T-helper 2 cell treated with Interferon-gamma antibody and Interleukin-4, amounts not matched to agents 5 μg/mL and 100 μg/mL, for 36 hours (primary cell): ENCODE measurements around the gene DTWD2.
"Not testable (repeated sequence)": the region's sequence is repeated elsewhere in the genome, so short reads cannot be mapped to it uniquely, and the experiment has no call there.

ENCODE experiments used
- DNase-seq: peaks from one replicate; pipeline ENCODE4 v3.0.0; 2021; ENCODE audit warnings: low spot score
- H3K27ac Mint-ChIP-seq: one replicate; pipeline ENCODE4 v1.8.0; 2021; ENCODE audit warnings: mild to moderate bottlenecking, mixed read lengths
- H3K27me3 Mint-ChIP-seq: one replicate; pipeline ENCODE4 v1.8.0; 2021; ENCODE audit warnings: low read depth, mixed read lengths
- H3K36me3 Mint-ChIP-seq: one replicate; pipeline ENCODE4 v1.8.0; 2021; ENCODE audit warnings: low read depth, mixed read lengths
- H3K4me1 Mint-ChIP-seq: one replicate; pipeline ENCODE4 v1.8.0; 2021; ENCODE audit warnings: low read depth, mixed read lengths
- H3K4me3 Mint-ChIP-seq: one replicate; pipeline ENCODE4 v1.8.0; 2022; ENCODE audit warnings: mild to moderate bottlenecking, moderate library complexity, mixed read lengths
- H3K9me3 Mint-ChIP-seq: one replicate; pipeline ENCODE4 v1.8.0; 2021; ENCODE audit warnings: mixed read lengths

DTWD2 gene

GRCh38 chr5:118905196-118905595 is 83.2 kb downstream of the DTWD2 start:
- Mint-ChIP-seq H3K4me3 (no peak overlapping the region), H3K27ac (no peak overlapping the region), H3K9me3 (no peaks in the 10 kb centered on the region), H3K4me1 (no peaks in the 10 kb centered on the region), H3K36me3 (no peaks in the 10 kb centered on the region), H3K27me3 (no peaks in the 10 kb centered on the region)
- no peak for DNase-seq

- no peaks in the 10 kb centered on the region for H3K36me3 Mint-ChIP-seq
- no peaks in the 10 kb centered on the region for H3K27me3 Mint-ChIP-seq
- H3K4me3 Mint-ChIP-seq, result no peak overlapping the region
- DNase-seq, result no peak
- no peaks in the 10 kb centered on the region for H3K4me1 Mint-ChIP-seq
- no peak overlapping the region for H3K27ac Mint-ChIP-seq
- no peaks in the 10 kb centered on the region for H3K9me3 Mint-ChIP-seq
Observed at GRCh38 chr5:118902656-118903438, 85.5 kb downstream of the DTWD2 start.

GRCh38 chr5:118894709-118895108 is 93.6 kb downstream of the DTWD2 start:
- Mint-ChIP-seq H3K9me3 (no peaks in the 10 kb centered on the region), H3K4me1 (no peaks in the 10 kb centered on the region), H3K4me3 (no peak overlapping the region), H3K36me3 (no peaks in the 10 kb centered on the region), H3K27ac (no peak overlapping the region), H3K27me3 (no peaks in the 10 kb centered on the region)
- DNase-seq, result no peak

- no peak for DNase-seq
- no peak overlapping the region for H3K4me3 Mint-ChIP-seq
- no peaks in the 10 kb centered on the region for H3K4me1 Mint-ChIP-seq
- H3K36me3 Mint-ChIP-seq, result no peaks in the 10 kb centered on the region
- no peaks in the 10 kb centered on the region for H3K9me3 Mint-ChIP-seq
- no peaks in the 10 kb centered on the region for H3K27me3 Mint-ChIP-seq
- no peak overlapping the region for H3K27ac Mint-ChIP-seq
Observed at GRCh38 chr5:118891252-118891651, 97.1 kb downstream of the DTWD2 start.

GRCh38 chr5:118889165-118889564 is 99.2 kb downstream of the DTWD2 start:
- no peaks in the 10 kb centered on the region for H3K4me1 Mint-ChIP-seq
- no peaks in the 10 kb centered on the region for H3K36me3 Mint-ChIP-seq
- no peak overlapping the region for H3K4me3 Mint-ChIP-seq
- no peaks in the 10 kb centered on the region for H3K9me3 Mint-ChIP-seq
- no peak for DNase-seq
- H3K27me3 Mint-ChIP-seq, result no peaks in the 10 kb centered on the region
- H3K27ac Mint-ChIP-seq, result no peak overlapping the region

GRCh38 chr5:118888556-118888955 is 99.8 kb downstream of the DTWD2 start:
- H3K36me3 Mint-ChIP-seq, result no peaks in the 10 kb centered on the region
- H3K27me3 Mint-ChIP-seq, result no peaks in the 10 kb centered on the region
- no peak overlapping the region for H3K27ac Mint-ChIP-seq
- DNase-seq, result no peak
- H3K4me1 Mint-ChIP-seq, result no peaks in the 10 kb centered on the region
- H3K9me3 Mint-ChIP-seq, result no peaks in the 10 kb centered on the region
- H3K4me3 Mint-ChIP-seq, result no peak overlapping the region

GRCh38 chr5:118883362-118883761 is 105.0 kb downstream of the DTWD2 start:
- Mint-ChIP-seq H3K36me3 (no peaks in the 10 kb centered on the region), H3K4me1 (no peaks in the 10 kb centered on the region), H3K27me3 (no peaks in the 10 kb centered on the region), H3K9me3 (no peaks in the 10 kb centered on the region), H3K4me3 (no peak overlapping the region), H3K27ac (no peak overlapping the region)
- DNase-seq, result no peak

GRCh38 chr5:118882666-118883065 is 105.7 kb downstream of the DTWD2 start:
- Mint-ChIP-seq H3K4me1 (no peaks in the 10 kb centered on the region), H3K27me3 (no peaks in the 10 kb centered on the region), H3K4me3 (no peak overlapping the region), H3K27ac (no peak overlapping the region), H3K9me3 (no peaks in the 10 kb centered on the region), H3K36me3 (no peaks in the 10 kb centered on the region)
- DNase-seq, result no peak

GRCh38 chr5:118876852-118877251 is 111.5 kb downstream of the DTWD2 start:
- H3K4me1 Mint-ChIP-seq, H3K27ac Mint-ChIP-seq, H3K36me3 Mint-ChIP-seq, DNase-seq, H3K4me3 Mint-ChIP-seq, H3K27me3 Mint-ChIP-seq: not testable (repeated sequence)
- peaks cover 28% of the 10 kb centered on the region for H3K9me3 Mint-ChIP-seq

GRCh38 chr5:118875131-118875530 is 113.2 kb downstream of the DTWD2 start:
- peaks cover 28% of the 10 kb centered on the region for H3K9me3 Mint-ChIP-seq
- no peak overlapping the region for H3K4me3 Mint-ChIP-seq
- H3K36me3 Mint-ChIP-seq, result no peaks in the 10 kb centered on the region
- no peaks in the 10 kb centered on the region for H3K27me3 Mint-ChIP-seq
- H3K4me1 Mint-ChIP-seq, result no peaks in the 10 kb centered on the region
- DNase-seq, result no peak
- H3K27ac Mint-ChIP-seq, result no peak overlapping the region

GRCh38 chr5:118873417-118873816 is 114.9 kb downstream of the DTWD2 start:
- no peaks in the 10 kb centered on the region for H3K27me3 Mint-ChIP-seq

GRCh38 chr5:118863345-118863744 is 125.0 kb downstream of the DTWD2 start:
- Mint-ChIP-seq H3K27ac (no peak overlapping the region), H3K4me3 (no peak overlapping the region), H3K4me1 (no peaks in the 10 kb centered on the region), H3K27me3 (no peaks in the 10 kb centered on the region), H3K36me3 (no peaks in the 10 kb centered on the region), H3K9me3 (no peaks in the 10 kb centered on the region)
- no peak for DNase-seq

More at GRCh38 chr5:118873417-118873816, 114.9 kb downstream of the DTWD2 start:
- H3K4me3 Mint-ChIP-seq, result no peak overlapping the region
- no peaks in the 10 kb centered on the region for H3K4me1 Mint-ChIP-seq
- H3K9me3 Mint-ChIP-seq, result peaks cover 28% of the 10 kb centered on the region
- no peak overlapping the region for H3K27ac Mint-ChIP-seq
- DNase-seq, result no peak
- no peaks in the 10 kb centered on the region for H3K36me3 Mint-ChIP-seq

- H3K27me3 Mint-ChIP-seq, result no peaks in the 10 kb centered on the region
- H3K4me3 Mint-ChIP-seq, result no peak overlapping the region
- no peaks in the 10 kb centered on the region for H3K9me3 Mint-ChIP-seq
- no peak overlapping the region for H3K27ac Mint-ChIP-seq
- no peak for DNase-seq
- no peaks in the 10 kb centered on the region for H3K36me3 Mint-ChIP-seq
- H3K4me1 Mint-ChIP-seq, result no peaks in the 10 kb centered on the region
Observed at GRCh38 chr5:118862596-118862995, 125.8 kb downstream of the DTWD2 start.

- no peaks in the 10 kb centered on the region for H3K36me3 Mint-ChIP-seq
- no peak overlapping the region for H3K4me3 Mint-ChIP-seq
- H3K27me3 Mint-ChIP-seq, result no peaks in the 10 kb centered on the region
- H3K9me3 Mint-ChIP-seq, result no peaks in the 10 kb centered on the region
- DNase-seq, result no peak
- H3K27ac Mint-ChIP-seq, result no peak overlapping the region
- no peaks in the 10 kb centered on the region for H3K4me1 Mint-ChIP-seq
Observed at GRCh38 chr5:118857700-118858099, 130.6 kb downstream of the DTWD2 start.

GRCh38 chr5:118854819-118855218 is 133.5 kb downstream of the DTWD2 start:
- H3K9me3 Mint-ChIP-seq, result peaks cover 8% of the 10 kb centered on the region
- no peak overlapping the region for H3K4me3 Mint-ChIP-seq
- no peaks in the 10 kb centered on the region for H3K4me1 Mint-ChIP-seq
- no peak overlapping the region for H3K27ac Mint-ChIP-seq
- no peaks in the 10 kb centered on the region for H3K36me3 Mint-ChIP-seq
- no peaks in the 10 kb centered on the region for H3K27me3 Mint-ChIP-seq
- no peak for DNase-seq
